Uterus (tissue), 2 donors: ENCODE results near the gene THAP3.

Experiments used
- CTCF ChIP-seq, 4 experiments: fragments of 200-600 bp in 2 of 4; fragments of 450-650 bp in 2 of 4; sonication (generic) in 2 of 4; IDR thresholded peaks; one replicate each; pipeline ENCODE4 v1.5.1; 2016 to 2019; ENCODE audit warnings: antibody characterized with exemption in 4 of 4, mild to moderate bottlenecking in 2 of 4, moderate library complexity in 1 of 4
- POLR2A ChIP-seq, 2 donors: fragments of 450-650 bp; IDR thresholded peaks; one replicate each; pipeline ENCODE4 v1.6.1; 2016; ENCODE audit warnings: antibody characterized with exemption in 2 of 2, mild to moderate bottlenecking in 1 of 2, moderate library complexity in 1 of 2

- TF ChIP-seq CTCF (IDR thresholded peaks at IDR 0.05) (no peak), POLR2A (IDR thresholded peaks at IDR 0.05) (no peak)
Measured at GRCh38 chr1:6666696-6667095, 42.0 kb downstream of the THAP3 start.
